ENCODE results near the gene MAGEC1.
"Not testable (repeated sequence)": the region's sequence is repeated elsewhere in the genome, so short reads cannot be mapped to it uniquely, and the experiment has no call there.

Gene MAGEC1

GRCh38 chrX:141903400-141904155 is at the start of gene MAGEC1:
TSS of gene MAGEC1 (plus strand) at chrX:141903894. CDS start at chrX:141905073, 1,179 bp downstream.
- DNase-seq, result no peak

GRCh38 chrX:141857479-141857878 is 46.2 kb upstream of the MAGEC1 start:
- DNase-seq, result no peak

- DNase-seq, result no peak
Observed at GRCh38 chrX:141879616-141880015, 24.1 kb upstream of the MAGEC1 start.

GRCh38 chrX:141888811-141889210 is 14.9 kb upstream of the MAGEC1 start:
- DNase-seq, result not testable (repeated sequence)

- no peak for DNase-seq
Observed at GRCh38 chrX:141894733-141895132, 9.0 kb upstream of the MAGEC1 start.

GRCh38 chrX:141897690-141898089 is 6.0 kb upstream of the MAGEC1 start:
- no peak for DNase-seq

- no peak for DNase-seq
Observed at GRCh38 chrX:141902366-141902765, 1.3 kb upstream of the MAGEC1 start.

- DNase-seq, result no peak
Observed at GRCh38 chrX:141904262-141904661, 568 bp downstream of the MAGEC1 start.

GRCh38 chrX:141917801-141918200 is 14.1 kb downstream of the MAGEC1 start:
- DNase-seq, result no peak

GRCh38 chrX:141924293-141924692 is 20.6 kb downstream of the MAGEC1 start:
- no peak for DNase-seq

- DNase-seq, result no peak
Observed at GRCh38 chrX:141928432-141928831, 24.7 kb downstream of the MAGEC1 start.

GRCh38 chrX:141934059-141934641 is 30.5 kb downstream of the MAGEC1 start:
- DNase-seq, result no peak

- DNase-seq, result no peak
Observed at GRCh38 chrX:141935645-141936044, 32.0 kb downstream of the MAGEC1 start.

- no peak for DNase-seq
Observed at GRCh38 chrX:141936080-141936479, 32.4 kb downstream of the MAGEC1 start.

- DNase-seq, result no peak
Observed at GRCh38 chrX:141941234-141941633, 37.5 kb downstream of the MAGEC1 start.

- no peak for DNase-seq
Observed at GRCh38 chrX:141945426-141945825, 41.7 kb downstream of the MAGEC1 start.

GRCh38 chrX:141947350-141947749 is 43.7 kb downstream of the MAGEC1 start:
- no peak for DNase-seq

- no peak for DNase-seq
Observed at GRCh38 chrX:141952603-141953002, 48.9 kb downstream of the MAGEC1 start.

GRCh38 chrX:141958675-141959074 is 55.0 kb downstream of the MAGEC1 start:
- no peak for DNase-seq
